KBM-7 (cell line): ENCODE results near the gene NID1.

ENCODE experiments used
- DNase-seq: peaks from one replicate; pipeline ENCODE4 v3.0.0-alpha.2; 2015
- in situ Hi-C: fragments of 300-500 bp; cut with MboI; formaldehyde crosslinking; loops from 2 replicates; pipeline ENCODE4 v1.14.3; 2020; ENCODE audit warnings: low sequenced_read_pairs, low pct_unique_long_range_greater_than_20kb, mixed read lengths

Gene NID1

GRCh38 chr1:236064674-236065508 lies at the start of gene NID1:
TSS of gene NID1 (minus strand) at chr1:236065090. CDS start at chr1:236065079, 11 bp downstream.
- in situ Hi-C loops, result no loop called here
- peak; percentile 68 for DNase-seq

- in situ Hi-C loops, result loop anchor here (25.0 kb wide), 1 partner anchor 373 kb away; no protein-coding TSS in a partner anchor
These were observed 49.3 kb upstream of the NID1 start for GRCh38 chr1:236114076-236114747.

GRCh38 chr1:236113324-236114032 lies 48.6 kb upstream of the NID1 start:
- DNase-seq, result no peak
- in situ Hi-C loops, result loop anchor here (25.0 kb wide), 1 partner anchor 374 kb away; no protein-coding TSS in a partner anchor

More at GRCh38 chr1:236114076-236114747, 49.3 kb upstream of the NID1 start:
- DNase-seq, result no peak

- in situ Hi-C loops, result loop anchor here (25.0 kb wide), 1 partner anchor 375 kb away; no protein-coding TSS in a partner anchor
- DNase-seq, result no peak
These were observed 47.4 kb upstream of the NID1 start for GRCh38 chr1:236112332-236112627.

- DNase-seq, result no peak
- in situ Hi-C loops, result loop anchor here (25.0 kb wide), 1 partner anchor 376 kb away; no protein-coding TSS in a partner anchor
These were observed 46.8 kb upstream of the NID1 start for GRCh38 chr1:236111527-236112331.

GRCh38 chr1:236110137-236110536 lies 45.2 kb upstream of the NID1 start:
- in situ Hi-C loops, result loop anchor here (25.0 kb wide), 1 partner anchor 377 kb away; no protein-coding TSS in a partner anchor
- DNase-seq, result no peak

- in situ Hi-C loops, result loop anchor here (25.0 kb wide), 1 partner anchor 379 kb away; no protein-coding TSS in a partner anchor
- DNase-seq, result no peak
These were observed 43.2 kb upstream of the NID1 start for GRCh38 chr1:236108027-236108648.

- DNase-seq, result no peak
- in situ Hi-C loops, result loop anchor here (25.0 kb wide), 1 partner anchor 380 kb away; no protein-coding TSS in a partner anchor
These were observed 42.4 kb upstream of the NID1 start for GRCh38 chr1:236107121-236107907.

GRCh38 chr1:236103646-236104218 lies 38.8 kb upstream of the NID1 start:
- in situ Hi-C loops, result loop anchor here (25.0 kb wide), 1 partner anchor 384 kb away; no protein-coding TSS in a partner anchor

GRCh38 chr1:236103059-236103458 lies 38.2 kb upstream of the NID1 start:
- in situ Hi-C loops, result loop anchor here (25.0 kb wide), 1 partner anchor 384 kb away; no protein-coding TSS in a partner anchor
- DNase-seq, result no peak

More at GRCh38 chr1:236103646-236104218, 38.8 kb upstream of the NID1 start:
- peak; percentile 81 for DNase-seq

GRCh38 chr1:236102611-236103010 lies 37.7 kb upstream of the NID1 start:
- no peak for DNase-seq
- in situ Hi-C loops, result loop anchor here (25.0 kb wide), 1 partner anchor 385 kb away; no protein-coding TSS in a partner anchor

GRCh38 chr1:236101233-236102200 lies 36.6 kb upstream of the NID1 start:
- DNase-seq, result no peak
- in situ Hi-C loops, result loop anchor here (25.0 kb wide), 1 partner anchor 386 kb away; no protein-coding TSS in a partner anchor

- in situ Hi-C loops, result loop anchor here (25.0 kb wide), 1 partner anchor 387 kb away; no protein-coding TSS in a partner anchor
- DNase-seq, result no peak
These were observed 35.9 kb upstream of the NID1 start for GRCh38 chr1:236100799-236101198.

GRCh38 chr1:236099355-236099974 lies 34.6 kb upstream of the NID1 start:
- no peak for DNase-seq
- in situ Hi-C loops, result no loop called here

- in situ Hi-C loops, result no loop called here
- no peak for DNase-seq
These were observed 33.4 kb upstream of the NID1 start for GRCh38 chr1:236098267-236098666.
